ENCODE measurements around the gene KCNK13.

DNA sequence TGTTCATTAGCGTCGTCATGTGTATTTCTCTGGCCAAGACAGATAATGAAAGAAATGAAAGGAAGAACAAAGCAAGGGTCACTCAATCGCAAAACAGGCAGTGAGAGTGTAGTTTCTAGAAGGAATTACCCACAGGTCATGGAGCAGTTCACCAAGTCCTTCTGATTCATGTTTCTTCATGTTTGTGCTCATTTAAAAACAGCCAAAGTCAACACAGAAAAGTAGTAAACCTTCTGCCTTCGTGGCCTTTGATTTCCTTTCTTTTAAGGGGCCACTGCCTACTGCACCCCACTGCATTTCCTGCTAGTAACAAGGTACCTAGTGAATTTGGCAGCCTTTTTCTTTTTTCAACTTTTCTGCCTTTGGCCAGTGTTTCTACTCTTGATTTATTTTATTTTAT, 75.1 kb downstream of the KCNK13 start:
- TF ChIP-seq, protein P1, sequence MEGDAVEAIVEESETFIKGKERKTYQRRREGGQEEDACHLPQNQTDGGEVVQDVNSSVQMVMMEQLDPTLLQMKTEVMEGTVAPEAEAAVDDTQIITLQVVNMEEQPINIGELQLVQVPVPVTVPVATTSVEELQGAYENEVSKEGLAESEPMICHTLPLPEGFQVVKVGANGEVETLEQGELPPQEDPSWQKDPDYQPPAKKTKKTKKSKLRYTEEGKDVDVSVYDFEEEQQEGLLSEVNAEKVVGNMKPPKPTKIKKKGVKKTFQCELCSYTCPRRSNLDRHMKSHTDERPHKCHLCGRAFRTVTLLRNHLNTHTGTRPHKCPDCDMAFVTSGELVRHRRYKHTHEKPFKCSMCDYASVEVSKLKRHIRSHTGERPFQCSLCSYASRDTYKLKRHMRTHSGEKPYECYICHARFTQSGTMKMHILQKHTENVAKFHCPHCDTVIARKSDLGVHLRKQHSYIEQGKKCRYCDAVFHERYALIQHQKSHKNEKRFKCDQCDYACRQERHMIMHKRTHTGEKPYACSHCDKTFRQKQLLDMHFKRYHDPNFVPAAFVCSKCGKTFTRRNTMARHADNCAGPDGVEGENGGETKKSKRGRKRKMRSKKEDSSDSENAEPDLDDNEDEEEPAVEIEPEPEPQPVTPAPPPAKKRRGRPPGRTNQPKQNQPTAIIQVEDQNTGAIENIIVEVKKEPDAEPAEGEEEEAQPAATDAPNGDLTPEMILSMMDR (IDR thresholded peaks at IDR 0.05): no peak
- no peak for TF ChIP-seq POLR2AphosphoS5 (IDR thresholded peaks at IDR 0.05; ENCODE audit: low read depth, low read length)

All from Panc1 (cell line).